Esophagus muscularis mucosa (tissue), 4 donors: ENCODE results near the gene MXRA8. TPM values are rescaled to one million over a fixed set of nuclear protein-coding genes. Genes with fewer than 3 reads are reported as not detected.

Experiments
- DNase-seq: peaks from one replicate; pipeline ENCODE4 v3.0.0-alpha.2; 2017; ENCODE audit errors: extremely low spot score
- H3K27ac ChIP-seq, 4 donors: fragments of 200-600 bp; sonication (generic); replicated peaks in 1 of 4; 1 replicate in 3 of 4; 2 replicates in 1 of 4; pipeline ENCODE4 v1.5.1; 2016 to 2019; ENCODE audit warnings: mild to moderate bottlenecking in 1 of 4
- H3K27me3 ChIP-seq, 4 donors: fragments of 200-600 bp; sonication (generic); one replicate each; pipeline versions ENCODE4 v1.5.1 to v1.6.0; 2016 to 2019
- H3K36me3 ChIP-seq, 4 donors: fragments of 200-600 bp; sonication (generic); one replicate each; pipeline ENCODE4 v1.5.1; 2016 to 2019
- H3K4me1 ChIP-seq, 4 donors: fragments of 200-600 bp; sonication (generic); one replicate each; pipeline ENCODE4 v1.5.1; 2016 to 2019
- H3K4me3 ChIP-seq, 4 donors: fragments of 200-600 bp; sonication (generic); 1 replicate in 2 of 4; 2 replicates in 2 of 4; pipeline ENCODE4 v1.5.1; 2016 to 2019; ENCODE audit warnings: mild to moderate bottlenecking in 4 of 4, moderate library complexity in 1 of 4
- H3K9me3 ChIP-seq, 4 donors: fragments of 200-600 bp; sonication (generic); 1 replicate in 3 of 4; 2 replicates in 1 of 4; pipeline ENCODE4 v1.5.1; 2016 to 2019
- CTCF ChIP-seq, 3 experiments: fragments of 200-600 bp in 2 of 3; fragments of 450-650 bp in 1 of 3; sonication (generic) in 2 of 3; IDR thresholded peaks; one replicate each; pipeline ENCODE4 v1.5.1; 2017 to 2019; ENCODE audit warnings: antibody characterized with exemption in 3 of 3, mild to moderate bottlenecking in 2 of 3, moderate library complexity in 1 of 3
- EP300 ChIP-seq: sonication (generic); formaldehyde crosslinking; IDR thresholded peaks from one replicate; pipeline ENCODE4 v1.6.1; 2017; ENCODE audit warnings: antibody characterized with exemption
- POLR2A ChIP-seq: fragments of 450-650 bp; IDR thresholded peaks from one replicate; pipeline ENCODE4 v1.6.1; 2017; ENCODE audit warnings: antibody characterized with exemption, moderate library complexity, mild to moderate bottlenecking, low read depth
- POLR2AphosphoS5 ChIP-seq, 2 donors: sonication (generic); formaldehyde crosslinking; IDR thresholded peaks; one replicate each; pipeline ENCODE4 v1.6.1; 2017; ENCODE audit warnings: antibody characterized with exemption in 2 of 2
- WGBS: methylation state at CpG from one replicate; pipeline ENCODE4 v1.1.5; 2018; 5-methylcytosine and 5-hydroxymethylcytosine counted together
- intact Hi-C: fragments of 100-400 bp; cut with DNase I; formaldehyde crosslinking; loops from one replicate; pipeline ENCODE4 v1.15.1; 2023
- total RNA-seq, 4 donors: library from RNA; depleted of rRNA; stranded (reverse); fragments of >200 nt; gene quantifications; one replicate each; pipeline versions ENCODE4 v1.1.0 to v1.2.1, GENCODE V29; 2016

Gene MXRA8
- total RNA-seq, result 100 to 1,000 TPM in 2 of 4 donors, 10 to 100 TPM in 2; 68.5 to 129 (median 87.2) TPM

DNA sequence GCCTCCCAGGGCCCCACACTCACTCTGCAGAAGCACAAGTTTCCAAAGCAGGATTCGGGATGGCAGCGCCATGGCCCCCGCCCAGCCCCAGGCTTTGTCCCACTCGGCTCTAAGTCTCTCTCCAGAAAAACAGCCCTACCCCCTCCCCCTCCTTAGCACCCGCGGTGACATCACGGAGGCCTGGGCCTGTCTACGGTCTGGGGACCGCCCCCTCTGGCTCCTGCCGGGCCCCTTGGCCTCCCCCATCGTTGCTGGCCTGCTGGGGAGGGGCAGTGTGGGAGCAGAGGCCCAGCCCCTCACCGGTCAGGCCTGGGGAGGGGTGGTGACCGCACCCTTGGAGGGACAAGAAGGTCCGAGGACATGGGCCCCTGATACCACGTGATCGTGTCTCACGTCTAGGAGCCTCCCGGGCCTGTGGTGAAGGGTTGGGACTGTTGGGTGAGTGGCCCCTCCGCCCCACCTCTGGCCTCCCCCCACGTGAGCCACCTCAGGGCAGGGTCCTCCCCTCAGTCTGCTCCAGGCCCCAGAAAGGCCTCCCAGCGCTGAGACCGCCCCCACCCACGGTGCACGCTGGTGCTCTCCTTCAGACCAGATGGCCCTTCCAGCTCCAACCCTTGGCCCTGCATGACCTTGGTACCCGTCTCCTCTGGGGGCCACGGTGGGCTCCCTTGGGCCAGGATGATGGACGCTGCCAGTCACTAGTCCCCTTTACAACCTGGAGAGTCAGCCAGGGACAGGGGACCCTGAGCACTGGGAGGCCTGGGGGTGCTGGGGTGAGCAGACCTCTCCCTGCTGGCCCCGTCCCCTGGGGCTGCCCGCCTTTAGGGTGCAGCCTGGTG lies at the start of gene MXRA8:
Gene MXRA8 (minus strand): TSS at position 123 of the 839 bp plus-strand sequence. CDS start 51 bp downstream, at position 72.
- TF ChIP-seq POLR2A, result no peak
- no peak for TF ChIP-seq CTCF (IDR thresholded peaks at IDR 0.05)
- TF ChIP-seq EP300, result no peak
- TF ChIP-seq POLR2AphosphoS5 (IDR thresholded peaks at IDR 0.05), result peak; percentile 42 to 71
- Histone ChIP-seq H3K27ac (peak within 1 kb of the TSS; percentile 81 to 88 (median 84)), H3K4me1 (peaks cover 32 to 87% (median 83%) of the 10 kb centered on the region in 4 donors), H3K4me3 (peak within 1 kb of the TSS; percentile 47 to 69 (median 57)), H3K9me3 (no peaks in the 10 kb centered on the region), H3K27me3 (peaks cover 0 to 64% (median 21%) of the 10 kb centered on the region in 4 donors), H3K36me3 (peaks cover 0 to 14% (median 6%) of the 10 kb centered on the region in 4 donors)
- no peak for DNase-seq
- 16% methylated on average over 9 of the region's 29 CpGs for WGBS
- intact Hi-C loops, result no loop called here

DNA sequence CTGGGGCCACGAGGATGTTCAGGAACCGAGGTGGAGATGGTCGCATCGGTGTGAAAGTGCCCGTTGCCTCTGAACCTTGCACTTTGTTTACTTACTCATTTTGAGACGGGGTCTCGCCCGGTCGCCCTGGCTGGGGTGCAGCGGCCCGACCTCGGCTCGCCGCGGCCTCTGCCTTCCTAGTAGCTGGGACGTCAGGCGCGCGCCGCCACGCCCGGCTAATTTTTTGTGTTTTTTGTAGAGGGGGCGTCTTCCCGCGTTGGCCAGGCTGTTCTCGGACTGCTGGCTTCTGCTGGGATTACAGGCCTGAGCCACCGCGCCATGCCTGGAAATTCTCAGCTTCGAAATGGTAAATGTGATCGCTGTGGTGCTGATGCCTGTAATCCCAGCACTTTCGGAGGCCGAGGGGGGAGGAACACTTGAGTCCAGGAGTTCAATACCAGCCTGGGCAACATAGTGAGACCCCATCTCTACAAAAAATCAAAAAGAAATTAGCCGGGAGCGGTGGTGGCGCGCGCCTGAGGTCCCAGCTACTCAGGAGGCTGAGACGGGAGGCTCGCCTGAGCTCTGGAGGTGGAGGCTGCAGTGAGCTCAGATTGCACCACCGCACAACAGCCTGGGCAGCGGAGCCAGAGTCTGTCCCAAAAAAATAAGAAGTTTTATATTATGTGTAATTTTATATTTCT lies 49.4 kb upstream of the MXRA8 start:
- peak overlapping the region; percentile 79 to 98 (median 94) for H3K4me3 ChIP-seq
- no peaks in the 10 kb centered on the region for H3K9me3 ChIP-seq
- TF ChIP-seq POLR2A (no peak), CTCF (IDR thresholded peaks at IDR 0.05) (peak in 1 of 3 experiments; percentile 25)
- H3K36me3 ChIP-seq, result peaks cover 12 to 40% (median 38%) of the 10 kb centered on the region in 4 donors
- intact Hi-C loops, result no loop called here
- 42% methylated on average over 12 of the region's 41 CpGs for WGBS
- DNase-seq, result no peak
- H3K27me3 ChIP-seq, result no peaks in the 10 kb centered on the region
- peaks cover 29 to 49% (median 45%) of the 10 kb centered on the region in 4 donors for H3K4me1 ChIP-seq
- H3K27ac ChIP-seq, result peak overlapping the region; percentile 88 to 92 (median 90)

DNA sequence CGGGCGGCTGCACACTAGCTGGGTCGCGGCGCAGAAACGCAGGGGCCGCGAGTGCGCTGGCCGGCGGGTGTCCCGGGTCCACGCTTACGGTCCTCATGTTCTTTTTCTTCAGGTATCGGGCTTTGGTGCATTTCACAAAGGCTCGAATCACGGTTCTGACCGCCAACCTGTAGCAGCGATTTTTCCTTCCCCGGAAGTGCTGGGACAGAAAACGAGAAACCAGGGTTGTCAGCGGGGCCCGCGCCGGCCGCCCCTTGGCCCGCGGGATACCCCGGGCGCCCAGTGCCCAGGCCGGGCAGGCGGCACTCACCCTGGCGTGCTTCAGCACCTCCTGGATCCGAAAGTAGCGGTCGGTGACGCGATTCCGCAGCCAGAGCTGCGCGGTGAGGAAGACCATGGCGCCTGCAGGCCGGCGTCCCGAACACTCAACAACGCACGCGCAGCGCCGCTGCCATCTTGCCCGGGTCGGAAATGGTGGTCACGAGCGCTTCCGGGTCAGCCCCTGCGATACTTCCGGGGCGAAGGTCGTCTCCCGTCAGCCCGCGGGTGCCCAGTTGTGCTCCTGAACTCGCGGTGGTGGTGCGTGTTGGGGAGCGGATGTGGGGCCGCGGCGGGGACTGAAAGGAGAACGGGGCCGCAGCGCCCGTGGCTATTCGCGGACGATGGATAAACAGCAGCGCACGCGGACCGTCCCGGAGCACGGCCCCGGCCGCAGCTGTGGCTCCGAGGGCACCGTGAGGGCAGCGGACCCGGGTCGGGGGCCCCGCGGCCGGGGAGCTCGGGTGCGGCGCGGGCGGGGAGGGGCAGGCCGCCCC lies 48.7 kb upstream of the MXRA8 start, which contains the start of gene MRPL20:
Gene MRPL20 (minus strand): TSS at position 473 of the 815 bp plus-strand sequence. CDS start 76 bp downstream, at position 397.
- no peaks in the 10 kb centered on the region for H3K9me3 ChIP-seq
- intact Hi-C loops, result no loop called here
- no peak for TF ChIP-seq EP300
- peak; percentile 92 to 99 for TF ChIP-seq POLR2AphosphoS5 (IDR thresholded peaks at IDR 0.05)
- peak in 2 of 3 experiments; percentile 12 to 29 for TF ChIP-seq CTCF (IDR thresholded peaks at IDR 0.05)
- TF ChIP-seq POLR2A, result peak; percentile 39
- DNase-seq, result peak; percentile 99
- H3K4me3 ChIP-seq, result peak within 1 kb of the TSS; percentile 79 to 98 (median 94)
- no peaks in the 10 kb centered on the region for H3K27me3 ChIP-seq
- peaks cover 16 to 48% (median 46%) of the 10 kb centered on the region in 4 donors for H3K36me3 ChIP-seq
- peaks cover 29 to 53% (median 46%) of the 10 kb centered on the region in 4 donors for H3K4me1 ChIP-seq
- WGBS, result 0% methylated on average over 33 of the region's 98 CpGs
- peak within 1 kb of the TSS; percentile 88 to 92 (median 90) for H3K27ac ChIP-seq

DNA sequence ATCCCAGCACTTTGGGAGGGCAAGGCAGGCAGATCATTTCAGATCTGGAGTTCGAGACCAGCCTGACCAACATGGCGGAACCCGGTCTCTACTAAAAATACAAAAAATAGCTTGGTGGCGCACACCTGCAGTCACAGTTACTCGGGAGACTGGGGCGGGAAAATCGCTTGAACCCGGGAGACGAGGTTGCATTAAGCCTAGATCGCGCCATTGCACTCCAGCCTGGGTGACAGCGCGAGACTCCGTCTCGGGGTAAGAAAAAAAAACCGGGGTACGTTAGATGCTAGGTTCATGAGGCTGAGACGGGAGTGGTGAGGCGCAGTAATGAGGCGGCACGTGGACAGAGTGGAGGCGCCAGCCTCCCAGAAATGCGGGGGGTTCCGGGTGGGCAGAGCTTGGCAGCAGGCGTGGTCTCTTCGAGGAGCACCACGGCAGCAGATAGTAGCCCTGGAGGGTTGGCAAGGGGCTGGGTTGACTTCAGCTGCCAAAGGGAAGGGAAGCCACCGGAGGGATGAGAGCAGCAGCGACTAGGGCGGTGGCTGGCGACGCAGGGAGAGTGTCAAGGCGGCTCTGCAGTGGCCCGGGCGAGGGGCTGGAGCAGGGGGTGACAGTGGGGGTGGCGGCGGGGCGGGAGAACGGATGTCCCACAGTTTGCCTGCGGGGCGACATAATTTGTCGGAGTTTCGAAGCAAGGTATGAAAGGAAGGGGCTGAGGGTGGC lies 47.9 kb upstream of the MXRA8 start:
- intact Hi-C loops, result no loop called here
- Histone ChIP-seq H3K4me1 (peaks cover 29 to 61% (median 48%) of the 10 kb centered on the region in 4 donors), H3K9me3 (no peaks in the 10 kb centered on the region), H3K36me3 (peaks cover 23 to 55% (median 53%) of the 10 kb centered on the region in 4 donors), H3K27ac (peak overlapping the region; percentile 88 to 92 (median 90)), H3K27me3 (no peaks in the 10 kb centered on the region), H3K4me3 (peak overlapping the region; percentile 79 to 98 (median 94))
- no peak for TF ChIP-seq CTCF (IDR thresholded peaks at IDR 0.05)
- no peak for TF ChIP-seq POLR2A
- TF ChIP-seq POLR2AphosphoS5 (IDR thresholded peaks at IDR 0.05), result no peak
- TF ChIP-seq EP300, result no peak
- DNase-seq, result no peak
- WGBS, result 65% methylated on average over 27 of the region's 43 CpGs
